ENCODE data around the gene ABTB2. TPM values are rescaled to one million over a fixed set of nuclear protein-coding genes. Genes with fewer than 3 reads are reported as not detected.

Gene ABTB2
- total RNA-seq, 1 experiment from 2014 or later = 5.5 TPM

GRCh38 chr11:34364102-34364501 lies 6.3 kb upstream of the ABTB2 start:
- Mint-ChIP-seq H3K36me3 (ENCODE audit: insufficient read depth in 1 of 3, low read depth in 3 of 3) (no peaks in the 10 kb centered on the region), H3K27me3 (ENCODE audit: low read depth) (peaks cover 11% of the 10 kb centered on the region), H3K4me1 (peaks cover 1 to 7% of the 10 kb centered on the region in 2 experiments; a peak in 3 of 4 replicates), H3K9me3 (no peaks in the 10 kb centered on the region), H3K4me3 (no peak overlapping the region), H3K27ac (no peak overlapping the region)
- Histone ChIP-seq H3K23me2 (ENCODE audit: insufficient read length, low read depth, low read length, poor library complexity, severe bottlenecking) (peaks cover under 1% of the 10 kb centered on the region), H3K27ac (ENCODE audit: insufficient read length, low read depth, low read length) (no peak overlapping the region), H4K20me1 (ENCODE audit: control insufficient read depth, insufficient read depth, insufficient read length) (no peaks in the 10 kb centered on the region), H3K4me1 (ENCODE audit: insufficient read depth, low read length) (no peaks in the 10 kb centered on the region), H3K23ac (ENCODE audit: insufficient read length, low read depth, low read length) (no peak overlapping the region), H2BK5ac (ENCODE audit: insufficient read length, low read length) (no peak overlapping the region), H3K18ac (ENCODE audit: insufficient read length, low read depth, low read length) (no peak overlapping the region), H4K91ac (ENCODE audit: insufficient read length, low read depth, low read length) (no peak overlapping the region), H3T11ph (ENCODE audit: low read length) (no peak overlapping the region), H4K5ac (ENCODE audit: insufficient read length, low read depth, low read length) (no peak overlapping the region), H3K56ac (ENCODE audit: insufficient read length, low read depth, low read length) (no peak overlapping the region), H2AK5ac (ENCODE audit: insufficient read length, low read length) (no peak overlapping the region), H2BK15ac (ENCODE audit: low read depth, low read length) (no peak overlapping the region), H3K79me2 (ENCODE audit: insufficient read depth, low read length) (no peaks in the 10 kb centered on the region), H3K14ac (ENCODE audit: insufficient read depth, low read length) (no peak overlapping the region), H3K27me3 (ENCODE audit: insufficient read depth, low read length) (no peaks in the 10 kb centered on the region), H3K4ac (ENCODE audit: low read depth, low read length) (no peak overlapping the region), H3K9me3 (ENCODE audit: control insufficient read depth, low read depth, low read length) (no peaks in the 10 kb centered on the region), H3K9ac (ENCODE audit: extremely low read depth, insufficient read length, low read length) (no peak overlapping the region), H4K8ac (replicated peaks; ENCODE audit: insufficient read length, low read depth, low read length) (no peak overlapping the region), H2BK12ac (ENCODE audit: insufficient read length, low read depth, low read length) (no peak overlapping the region), H2AFZ (ENCODE audit: low read length) (no peak overlapping the region), H2BK20ac (ENCODE audit: low read depth, low read length, poor library complexity, severe bottlenecking) (no peak overlapping the region), H2BK120ac (ENCODE audit: low read depth, low read length, poor library complexity, severe bottlenecking) (no peak overlapping the region), H3K79me1 (ENCODE audit: insufficient read depth, low read depth, low read length, poor library complexity, severe bottlenecking) (no peaks in the 10 kb centered on the region), H3K4me2 (ENCODE audit: insufficient read depth, insufficient read length, low read length) (no peak overlapping the region)
- TF ChIP-seq CTCF (conservative IDR thresholded peaks at IDR 0.05) = no peak
- DNase-seq = no peak
- WGBS (ENCODE audit: extremely low coverage, insufficient read length, low lambda C conversion rate) = no CpG with 5 or more reads among the region's 3 CpGs
